HepG2 (cell line): ENCODE data around the gene MAPK6. TPM values are rescaled to one million over a fixed set of nuclear protein-coding genes. Genes with fewer than 3 reads are reported as not detected.
A peak's percentile ranks its signal among the peaks of the same experiment; 100 is the strongest.

Experiments used
- AHR ChIP-seq: IDR thresholded peaks from 2 replicates; pipeline ENCODE4 v1.6.1; 2018; ENCODE audit warnings: missing genetic modification reagents, missing compliant biosample characterization
- IRF2 ChIP-seq: IDR thresholded peaks from 2 replicates; pipeline ENCODE4 v1.6.1; 2018; ENCODE audit warnings: missing genetic modification reagents, missing compliant biosample characterization
- PBX2 ChIP-seq: IDR thresholded peaks from 2 replicates; pipeline ENCODE4 v1.6.1; 2016; ENCODE audit warnings: control low read depth
- REPIN1 ChIP-seq: sonication (generic); formaldehyde crosslinking; IDR thresholded peaks from 2 replicates; pipeline ENCODE4 v1.8.0; 2022; ENCODE audit warnings: missing genetic modification reagents, low read depth, mild to moderate bottlenecking, borderline replicate concordance
- RERE ChIP-seq: IDR thresholded peaks from 2 replicates; pipeline ENCODE4 v1.6.1; 2016; ENCODE audit warnings: low read depth, missing genetic modification reagents, missing compliant biosample characterization
- SETDB1 ChIP-seq: sonication (generic); formaldehyde crosslinking; IDR thresholded peaks from 2 replicates; pipeline ENCODE4 v1.5.1; 2020; ENCODE audit warnings: missing genetic modification reagents, mild to moderate bottlenecking, borderline replicate concordance
- SKI ChIP-seq: fragments of 450-650 bp; IDR thresholded peaks from one replicate; pipeline ENCODE4 v1.6.1; 2018; ENCODE audit warnings: mild to moderate bottlenecking; ENCODE audit not compliant: partially characterized antibody
- SNRNP70 ChIP-seq: fragments of 200-400 bp; formaldehyde crosslinking; IDR thresholded peaks from 2 replicates; pipeline ENCODE4 v1.6.1; 2017; ENCODE audit warnings: mild to moderate bottlenecking, low read depth, low read length, moderate library complexity
- TARDBP ChIP-seq: sonication (generic); formaldehyde crosslinking; IDR thresholded peaks from 2 replicates; pipeline ENCODE4 v1.8.0; 2022; ENCODE audit warnings: mild to moderate bottlenecking, missing genetic modification reagents
- ZBTB49 ChIP-seq: sonication (generic); formaldehyde crosslinking; IDR thresholded peaks from 2 replicates; pipeline ENCODE4 v1.4.0; 2020; ENCODE audit warnings: missing genetic modification reagents, borderline replicate concordance
- ZHX1 ChIP-seq: sonication (generic); formaldehyde crosslinking; IDR thresholded peaks from 2 replicates; pipeline ENCODE4 v1.8.1; 2022; ENCODE audit warnings: low read depth, mild to moderate bottlenecking, missing genetic modification reagents
- ZNF674 ChIP-seq: sonication (generic); formaldehyde crosslinking; IDR thresholded peaks from 2 replicates; pipeline ENCODE4 v1.5.0; 2020; ENCODE audit warnings: low read depth, mild to moderate bottlenecking, missing genetic modification reagents
- ZNF740 ChIP-seq: sonication (generic); formaldehyde crosslinking; IDR thresholded peaks from 2 replicates; pipeline ENCODE4 v1.4.0; 2020; ENCODE audit warnings: missing genetic modification reagents
- ZNF75D ChIP-seq: sonication (generic); formaldehyde crosslinking; IDR thresholded peaks from 2 replicates; pipeline ENCODE4 v1.8.1; 2023; ENCODE audit warnings: missing genetic modification reagents, mild to moderate bottlenecking, borderline replicate concordance
- ZNF792 ChIP-seq: IDR thresholded peaks from 2 replicates; pipeline ENCODE4 v1.6.1; 2016
- ZSCAN20 ChIP-seq: sonication (generic); formaldehyde crosslinking; IDR thresholded peaks from 2 replicates; pipeline ENCODE4 v1.4.0; 2020; ENCODE audit warnings: missing genetic modification reagents, mild to moderate bottlenecking, borderline replicate concordance
- polyA plus RNA-seq, 8 experiments: library from polyadenylated mRNA; depleted of rRNA in 3 of 8; stranded (reverse) in 7 of 8; unstranded in 1 of 8; fragments of >200 nt; fragmentation: Illumina TruSeq in 4 of 8; extraction: Trizol in 4 of 8; gene quantifications; 2 replicates each; pipeline versions ENCODE4 v1.2.1 to v1.2.3, GENCODE V29; 2011 to 2016; ENCODE audit warnings: low read depth in 4 of 8, missing spikeins in 1 of 8, mixed read lengths in 1 of 8; ENCODE audit not compliant: insufficient read depth in 1 of 8
- total RNA-seq, 5 experiments: library from RNA; depleted of rRNA; stranded (reverse); fragments of >200 nt; fragmentation: Illumina TruSeq; extraction: Trizol; gene quantifications; 2 replicates each; pipeline ENCODE4 v1.2.3, GENCODE V29; 2016; ENCODE audit warnings: low read depth in 1 of 5

The MAPK6 gene
- total and polyA plus RNA-seq, 2 of the 13 experiments (the other 11 are each of a cell fraction or from before 2014, with no cell fraction given), result 89.5 to 99.7 TPM

GRCh38 chr15:51971375-51972133, 47.5 kb upstream of the MAPK6 start, which contains the start of gene LEO1 (continued):
- TF ChIP-seq SNRNP70 (no peak), ZNF674 (CRISPR knock-in tag) (no peak), PBX2 (CRISPR knock-in tag) (no peak), ZNF792 (CRISPR knock-in tag) (no peak; the same call in 1 of the 2 replicates), ZHX1 (no peak; the same call in none of the 2 replicates), ZBTB49 (no peak; the same call in 1 of the 2 replicates), SETDB1 (no peak), ZNF75D (CRISPR knock-in tag) (no peak), REPIN1 (CRISPR knock-in tag) (0 out of 2 replicates have a peak, but pooled peaks have one; percentile 35), ZNF740 (CRISPR knock-in tag) (peak; percentile 59), AHR (CRISPR knock-in tag) (0 out of 2 replicates have a peak, but pooled peaks have one; percentile 51), ZSCAN20 (CRISPR knock-in tag) (0 out of 2 replicates have a peak, but pooled peaks have one; percentile 56), SKI (no peak), RERE (no peak), TARDBP (CRISPR knock-in tag) (no peak), IRF2 (CRISPR knock-in tag) (peak; percentile 68)
